ENCODE results near the gene SPPL2C. TPM values are rescaled to one million over a fixed set of nuclear protein-coding genes. Genes with fewer than 3 reads are reported as not detected.

The SPPL2C gene, protein sequence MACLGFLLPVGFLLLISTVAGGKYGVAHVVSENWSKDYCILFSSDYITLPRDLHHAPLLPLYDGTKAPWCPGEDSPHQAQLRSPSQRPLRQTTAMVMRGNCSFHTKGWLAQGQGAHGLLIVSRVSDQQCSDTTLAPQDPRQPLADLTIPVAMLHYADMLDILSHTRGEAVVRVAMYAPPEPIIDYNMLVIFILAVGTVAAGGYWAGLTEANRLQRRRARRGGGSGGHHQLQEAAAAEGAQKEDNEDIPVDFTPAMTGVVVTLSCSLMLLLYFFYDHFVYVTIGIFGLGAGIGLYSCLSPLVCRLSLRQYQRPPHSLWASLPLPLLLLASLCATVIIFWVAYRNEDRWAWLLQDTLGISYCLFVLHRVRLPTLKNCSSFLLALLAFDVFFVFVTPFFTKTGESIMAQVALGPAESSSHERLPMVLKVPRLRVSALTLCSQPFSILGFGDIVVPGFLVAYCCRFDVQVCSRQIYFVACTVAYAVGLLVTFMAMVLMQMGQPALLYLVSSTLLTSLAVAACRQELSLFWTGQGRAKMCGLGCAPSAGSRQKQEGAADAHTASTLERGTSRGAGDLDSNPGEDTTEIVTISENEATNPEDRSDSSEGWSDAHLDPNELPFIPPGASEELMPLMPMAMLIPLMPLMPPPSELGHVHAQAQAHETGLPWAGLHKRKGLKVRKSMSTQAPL
- total RNA-seq, result not detected

GRCh38 chr17:45844695-45845375, at the start of gene SPPL2C:
Gene SPPL2C (plus strand): TSS chr17:45844881. CDS start chr17:45844907, 26 bp downstream.
- H3K27ac ChIP-seq (ENCODE audit: low read depth, low read length), result no peak within 1 kb of the TSS
- H3K4me1 ChIP-seq (ENCODE audit: control insufficient read depth in 3 of 3, insufficient read depth in 3 of 3, low read length in 3 of 3), result peaks cover 10 to 15% (median 10%) of the 10 kb centered on the region in 3 donors
- peaks cover 0 to 16% (median 7%) of the 10 kb centered on the region in 3 donors for H3K27me3 ChIP-seq (ENCODE audit: control insufficient read depth in 3 of 3, insufficient read depth in 3 of 3, low read length in 3 of 3)
- no peak within 1 kb of the TSS for H3K9ac ChIP-seq (ENCODE audit: low read depth in 1 of 3, low read length in 3 of 3)
- H3K4me3 ChIP-seq (ENCODE audit: low read length in 3 of 3), result no peak within 1 kb of the TSS
- H3K36me3 ChIP-seq (ENCODE audit: control insufficient read depth in 3 of 3, insufficient read depth in 3 of 3, low read length in 3 of 3), result no peaks in the 10 kb centered on the region
- H3K9me3 ChIP-seq (ENCODE audit: control insufficient read depth in 3 of 3, low read length in 3 of 3), result no peaks in the 10 kb centered on the region

GRCh38 chr17:45800816-45801215, 43.9 kb upstream of the SPPL2C start:
- H3K4me1 ChIP-seq (ENCODE audit: control insufficient read depth in 3 of 3, insufficient read depth in 3 of 3, low read length in 3 of 3), result peaks cover 0 to 11% (median 5%) of the 10 kb centered on the region in 3 donors
- H3K4me3 ChIP-seq (ENCODE audit: low read length in 3 of 3), result no peak overlapping the region

GRCh38 chr17:45801421-45801820, 43.3 kb upstream of the SPPL2C start:
- Histone ChIP-seq H3K27me3 (ENCODE audit: control insufficient read depth in 3 of 3, insufficient read depth in 3 of 3, low read length in 3 of 3) (peaks cover 0 to 27% (median 25%) of the 10 kb centered on the region in 3 donors), H3K9ac (ENCODE audit: low read depth in 1 of 3, low read length in 3 of 3) (no peak overlapping the region), H3K4me1 (ENCODE audit: control insufficient read depth in 3 of 3, insufficient read depth in 3 of 3, low read length in 3 of 3) (peaks cover 0 to 11% (median 5%) of the 10 kb centered on the region in 3 donors), H3K36me3 (ENCODE audit: control insufficient read depth in 3 of 3, insufficient read depth in 3 of 3, low read length in 3 of 3) (no peaks in the 10 kb centered on the region), H3K27ac (ENCODE audit: low read depth, low read length) (no peak overlapping the region), H3K4me3 (ENCODE audit: low read length in 3 of 3) (no peak overlapping the region), H3K9me3 (ENCODE audit: control insufficient read depth in 3 of 3, low read length in 3 of 3) (no peaks in the 10 kb centered on the region)

More at GRCh38 chr17:45800816-45801215, 43.9 kb upstream of the SPPL2C start:
- Histone ChIP-seq H3K9me3 (ENCODE audit: control insufficient read depth in 3 of 3, low read length in 3 of 3) (no peaks in the 10 kb centered on the region), H3K27me3 (ENCODE audit: control insufficient read depth in 3 of 3, insufficient read depth in 3 of 3, low read length in 3 of 3) (peaks cover 0 to 27% (median 25%) of the 10 kb centered on the region in 3 donors), H3K27ac (ENCODE audit: low read depth, low read length) (no peak overlapping the region), H3K36me3 (ENCODE audit: control insufficient read depth in 3 of 3, insufficient read depth in 3 of 3, low read length in 3 of 3) (no peaks in the 10 kb centered on the region), H3K9ac (ENCODE audit: low read depth in 1 of 3, low read length in 3 of 3) (no peak overlapping the region)

DNA sequence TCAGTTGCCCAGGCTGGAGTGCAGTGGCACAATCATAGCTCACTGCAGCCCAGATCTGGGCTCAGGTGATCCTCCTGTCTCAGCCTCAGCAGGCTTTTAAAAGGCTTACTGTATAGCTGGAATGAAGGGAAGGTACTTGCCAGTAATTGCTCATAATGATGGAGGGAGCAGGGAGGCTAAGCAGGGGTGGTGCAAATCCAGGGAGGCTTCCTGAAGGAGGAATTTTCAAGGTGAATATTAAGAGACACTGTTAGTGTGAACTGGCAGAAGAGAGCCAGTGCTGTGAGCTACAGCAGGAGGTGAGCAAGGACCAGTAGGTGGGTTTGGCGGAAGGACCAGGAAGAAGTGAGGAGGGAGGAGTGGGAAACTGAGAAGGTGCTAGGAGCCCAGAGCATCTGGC, 35.8 kb upstream of the SPPL2C start:
- H3K36me3 ChIP-seq (ENCODE audit: control insufficient read depth in 3 of 3, insufficient read depth in 3 of 3, low read length in 3 of 3), result no peaks in the 10 kb centered on the region
- H3K27ac ChIP-seq (ENCODE audit: low read depth, low read length), result no peak overlapping the region
- H3K9me3 ChIP-seq (ENCODE audit: control insufficient read depth in 3 of 3, low read length in 3 of 3), result no peaks in the 10 kb centered on the region
- no peaks in the 10 kb centered on the region for H3K4me1 ChIP-seq (ENCODE audit: control insufficient read depth in 3 of 3, insufficient read depth in 3 of 3, low read length in 3 of 3)
- peaks cover 0 to 23% (median 14%) of the 10 kb centered on the region in 3 donors for H3K27me3 ChIP-seq (ENCODE audit: control insufficient read depth in 3 of 3, insufficient read depth in 3 of 3, low read length in 3 of 3)
- H3K4me3 ChIP-seq (ENCODE audit: low read length in 3 of 3), result no peak overlapping the region
- H3K9ac ChIP-seq (ENCODE audit: low read depth in 1 of 3, low read length in 3 of 3), result no peak overlapping the region

GRCh38 chr17:45809499-45809898, 35.2 kb upstream of the SPPL2C start:
- Histone ChIP-seq H3K27ac (ENCODE audit: low read depth, low read length) (no peak overlapping the region), H3K9ac (ENCODE audit: low read depth in 1 of 3, low read length in 3 of 3) (no peak overlapping the region), H3K4me3 (ENCODE audit: low read length in 3 of 3) (no peak overlapping the region), H3K27me3 (ENCODE audit: control insufficient read depth in 3 of 3, insufficient read depth in 3 of 3, low read length in 3 of 3) (peaks cover 0 to 23% (median 14%) of the 10 kb centered on the region in 3 donors), H3K9me3 (ENCODE audit: control insufficient read depth in 3 of 3, low read length in 3 of 3) (no peaks in the 10 kb centered on the region), H3K4me1 (ENCODE audit: control insufficient read depth in 3 of 3, insufficient read depth in 3 of 3, low read length in 3 of 3) (peaks cover 0 to 1% (median 0%) of the 10 kb centered on the region in 3 donors), H3K36me3 (ENCODE audit: control insufficient read depth in 3 of 3, insufficient read depth in 3 of 3, low read length in 3 of 3) (no peaks in the 10 kb centered on the region)

GRCh38 chr17:45812102-45812501, 32.6 kb upstream of the SPPL2C start:
- Histone ChIP-seq H3K4me1 (ENCODE audit: control insufficient read depth in 3 of 3, insufficient read depth in 3 of 3, low read length in 3 of 3) (peaks cover 0 to 8% (median 3%) of the 10 kb centered on the region in 3 donors), H3K4me3 (ENCODE audit: low read length in 3 of 3) (no peak overlapping the region), H3K9ac (ENCODE audit: low read depth in 1 of 3, low read length in 3 of 3) (no peak overlapping the region), H3K9me3 (ENCODE audit: control insufficient read depth in 3 of 3, low read length in 3 of 3) (no peaks in the 10 kb centered on the region), H3K36me3 (ENCODE audit: control insufficient read depth in 3 of 3, insufficient read depth in 3 of 3, low read length in 3 of 3) (no peaks in the 10 kb centered on the region), H3K27ac (ENCODE audit: low read depth, low read length) (no peak overlapping the region), H3K27me3 (ENCODE audit: control insufficient read depth in 3 of 3, insufficient read depth in 3 of 3, low read length in 3 of 3) (peaks cover 0 to 9% (median 8%) of the 10 kb centered on the region in 3 donors)

- peaks cover 0 to 3% (median 2%) of the 10 kb centered on the region in 3 donors for H3K27me3 ChIP-seq (ENCODE audit: control insufficient read depth in 3 of 3, insufficient read depth in 3 of 3, low read length in 3 of 3)
- H3K9ac ChIP-seq (ENCODE audit: low read depth in 1 of 3, low read length in 3 of 3), result no peak overlapping the region
- H3K4me3 ChIP-seq (ENCODE audit: low read length in 3 of 3), result no peak overlapping the region
- no peak overlapping the region for H3K27ac ChIP-seq (ENCODE audit: low read depth, low read length)
- no peaks in the 10 kb centered on the region for H3K9me3 ChIP-seq (ENCODE audit: control insufficient read depth in 3 of 3, low read length in 3 of 3)
- peaks cover 0 to 8% (median 3%) of the 10 kb centered on the region in 3 donors for H3K4me1 ChIP-seq (ENCODE audit: control insufficient read depth in 3 of 3, insufficient read depth in 3 of 3, low read length in 3 of 3)
- no peaks in the 10 kb centered on the region for H3K36me3 ChIP-seq (ENCODE audit: control insufficient read depth in 3 of 3, insufficient read depth in 3 of 3, low read length in 3 of 3)
Measured at GRCh38 chr17:45813048-45813725, 31.5 kb upstream of the SPPL2C start.

DNA sequence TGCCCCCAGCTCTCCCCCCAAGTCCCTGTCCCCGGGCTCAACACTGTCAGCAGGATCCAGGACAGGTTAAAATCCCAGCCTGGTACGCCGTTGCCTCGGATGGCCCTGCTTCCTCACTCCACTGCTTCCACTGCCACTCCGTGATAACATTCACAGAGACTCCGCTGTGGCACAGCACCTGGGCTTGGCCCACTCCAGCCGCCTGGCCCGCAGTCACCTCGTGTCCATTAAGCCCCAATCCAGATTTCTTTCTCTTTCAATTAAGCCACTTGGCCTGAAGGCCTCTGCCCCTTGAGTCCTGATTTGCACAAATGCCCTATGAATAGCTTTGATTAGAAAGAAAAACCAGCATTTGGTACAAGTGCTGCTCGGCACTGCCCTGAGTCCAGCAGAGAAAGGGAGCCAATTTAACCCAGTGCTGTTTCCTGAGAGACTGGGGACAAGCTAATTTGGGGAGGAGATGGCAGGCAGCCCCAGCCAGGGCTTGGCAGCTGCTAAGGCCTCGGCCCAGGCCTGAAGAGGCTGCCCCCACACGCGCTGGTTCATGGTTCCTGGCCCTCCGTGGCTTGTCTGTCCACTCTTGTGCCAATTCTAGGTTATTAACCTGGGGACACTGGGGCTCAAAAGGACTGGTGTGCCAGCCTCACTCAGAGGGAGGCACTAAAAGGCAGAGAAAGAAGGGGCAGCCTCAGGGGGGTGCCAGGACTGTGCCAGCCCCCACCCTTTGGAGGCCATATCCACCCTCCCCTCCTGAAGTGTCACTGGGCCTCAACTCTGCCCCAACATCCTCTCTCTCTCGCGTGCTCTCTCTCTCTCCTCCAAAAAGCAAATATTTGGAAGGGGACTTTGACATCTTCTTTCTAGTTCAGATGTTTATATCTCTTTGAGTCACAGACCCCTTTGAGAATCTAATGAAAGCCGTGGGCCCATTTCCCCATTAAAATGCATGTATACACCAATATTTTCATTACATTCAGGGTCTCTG, 29.8 kb upstream of the SPPL2C start:
- Histone ChIP-seq H3K4me3 (ENCODE audit: low read length in 3 of 3) (no peak overlapping the region), H3K9me3 (ENCODE audit: control insufficient read depth in 3 of 3, low read length in 3 of 3) (no peaks in the 10 kb centered on the region), H3K27ac (ENCODE audit: low read depth, low read length) (no peak overlapping the region), H3K4me1 (ENCODE audit: control insufficient read depth in 3 of 3, insufficient read depth in 3 of 3, low read length in 3 of 3) (peaks cover 0 to 8% (median 3%) of the 10 kb centered on the region in 3 donors), H3K27me3 (ENCODE audit: control insufficient read depth in 3 of 3, insufficient read depth in 3 of 3, low read length in 3 of 3) (peaks cover 0 to 2% (median 2%) of the 10 kb centered on the region in 3 donors), H3K9ac (ENCODE audit: low read depth in 1 of 3, low read length in 3 of 3) (peak overlapping the region in 2 of 3 donors; percentile 50 to 54), H3K36me3 (ENCODE audit: control insufficient read depth in 3 of 3, insufficient read depth in 3 of 3, low read length in 3 of 3) (no peaks in the 10 kb centered on the region)
